HL-60/S4 (cell line): ENCODE data around the gene ATP8B1.
"Not testable (repeated sequence)": the region's sequence is repeated elsewhere in the genome, so short reads cannot be mapped to it uniquely, and the experiment has no call there.

Experiments
- in situ Hi-C: fragments of 300-500 bp; cut with MboI; formaldehyde crosslinking; loops from 2 replicates; pipeline ENCODE4 v1.14.3; 2022; ENCODE audit warnings: low sequenced_read_pairs

The ATP8B1 gene

DNA sequence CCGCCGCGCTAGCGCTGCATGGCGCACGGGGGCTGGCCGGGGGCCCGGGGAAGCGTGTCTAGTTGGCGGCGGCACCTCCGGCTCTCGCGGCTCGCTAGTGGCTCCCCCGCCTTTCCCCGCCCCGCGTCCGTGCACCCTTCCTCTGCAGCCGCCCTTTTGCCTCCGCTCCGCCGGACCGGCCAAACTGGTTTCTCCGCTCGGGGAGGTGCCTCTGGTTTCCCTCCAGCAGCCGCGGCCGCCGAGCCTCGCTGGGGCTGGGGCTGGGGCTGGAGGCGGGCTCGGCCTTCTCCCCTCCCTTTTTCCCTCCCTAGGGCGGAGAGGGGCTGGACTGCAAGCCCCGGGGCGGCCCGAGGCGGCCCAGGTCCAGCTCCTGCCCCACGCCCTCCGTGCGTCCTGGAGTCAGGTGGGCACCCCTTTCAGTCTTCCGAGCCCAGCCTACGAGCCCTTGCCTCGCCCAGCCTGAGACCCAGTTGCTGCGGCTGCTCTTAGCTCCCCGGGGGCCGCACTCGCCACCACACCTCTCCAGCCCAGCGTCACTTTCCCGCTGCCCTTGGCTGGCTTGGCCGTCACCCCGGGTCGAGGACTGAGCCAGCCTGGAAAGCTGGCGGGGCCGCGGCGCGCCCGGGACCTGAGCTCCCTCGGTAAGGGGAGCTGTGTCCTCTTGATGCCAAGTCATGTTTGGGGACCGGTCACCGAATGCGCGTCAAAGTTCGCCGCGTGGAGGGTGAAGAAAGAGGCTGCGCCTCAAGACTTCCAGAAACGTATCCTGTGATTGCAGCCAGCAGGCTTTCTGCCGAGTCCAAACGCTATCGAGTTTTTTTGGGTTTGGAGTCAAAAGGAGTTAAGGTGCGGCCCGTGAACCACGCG, at the start of gene ATP8B1:
Gene ATP8B1 (minus strand): TSS at position 213 of the 867 bp plus-strand sequence. CDS start 71,508 bp downstream, outside the sequence.
- in situ Hi-C loops = no loop called here

DNA sequence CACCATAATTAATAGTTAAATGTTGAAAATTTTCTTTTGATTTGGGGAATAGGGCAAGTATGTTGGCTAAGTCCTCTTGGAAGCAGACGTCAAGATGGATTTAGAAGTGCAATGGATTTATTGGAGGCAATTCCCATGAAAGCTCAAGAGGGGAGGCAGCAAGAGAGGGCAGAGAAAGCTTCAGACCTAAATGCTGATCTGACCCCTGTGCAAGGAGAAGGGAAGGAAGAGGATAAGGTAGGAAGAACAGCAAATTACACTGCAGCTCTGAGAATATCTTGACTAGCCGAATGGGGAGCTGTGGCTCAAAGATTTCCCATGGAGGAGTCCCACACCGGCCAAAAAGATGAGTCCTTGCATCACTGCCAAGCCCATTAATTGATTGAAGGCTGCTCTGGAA, 46.9 kb upstream of the ATP8B1 start:
- in situ Hi-C loops = no loop called here

DNA sequence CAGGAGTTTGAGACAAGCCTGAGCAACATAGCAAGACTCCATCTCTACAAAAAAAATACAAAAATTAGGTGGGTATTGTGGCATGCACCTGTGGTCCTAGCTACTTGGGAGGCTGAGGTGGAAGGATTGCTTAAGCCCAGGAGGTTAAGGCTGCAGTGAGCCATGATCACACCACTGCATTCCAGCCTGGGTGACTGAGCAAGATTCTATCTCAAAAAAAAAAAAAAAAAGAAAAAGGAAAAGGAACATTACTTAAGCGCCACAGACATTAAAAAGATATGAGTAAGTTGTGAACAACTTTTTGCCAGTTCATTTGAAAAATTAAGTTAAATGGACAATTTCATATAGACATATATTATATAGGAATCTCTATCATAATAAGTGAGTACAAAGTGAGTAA, 45.3 kb upstream of the ATP8B1 start:
- in situ Hi-C loops = not testable (repeated sequence)

DNA sequence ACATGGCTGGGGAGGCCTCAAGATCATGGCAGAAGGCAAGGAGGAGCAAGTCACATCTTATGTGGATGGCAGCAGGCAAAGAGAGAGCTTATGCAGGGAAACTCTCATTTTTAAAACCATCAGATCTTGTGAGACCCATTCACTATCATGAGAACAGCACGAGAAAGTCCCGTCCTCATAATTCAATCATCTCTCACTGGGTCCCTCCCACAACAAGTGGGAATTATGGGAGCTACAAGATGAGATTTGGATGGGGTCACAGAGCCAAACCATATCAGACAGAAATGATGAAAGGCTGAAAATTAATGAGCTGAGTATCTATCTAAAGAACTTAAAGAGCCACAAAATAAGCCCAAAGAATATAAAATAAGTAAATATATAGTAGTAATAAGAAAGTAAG, 44.3 kb upstream of the ATP8B1 start:
- in situ Hi-C loops = not testable (repeated sequence)

DNA sequence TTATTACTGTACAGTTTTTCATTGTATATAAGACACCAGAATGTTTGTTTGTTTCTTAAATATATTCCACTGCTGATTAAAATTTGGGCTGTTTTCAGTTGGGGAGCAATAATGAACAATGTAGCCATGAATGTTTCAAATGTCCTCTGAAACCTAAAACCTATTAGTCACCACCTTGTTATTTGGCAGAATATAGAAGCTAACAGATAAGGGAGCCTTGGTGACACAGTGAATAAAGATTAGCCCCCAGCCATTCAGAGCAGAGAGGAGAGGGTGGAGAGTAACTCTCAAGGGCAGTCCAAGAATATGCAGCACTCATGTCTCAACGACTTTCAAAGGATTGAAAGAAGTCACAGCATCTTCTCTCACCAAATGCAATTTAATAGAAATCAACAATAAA, 43.1 kb upstream of the ATP8B1 start:
- in situ Hi-C loops = no loop called here

DNA sequence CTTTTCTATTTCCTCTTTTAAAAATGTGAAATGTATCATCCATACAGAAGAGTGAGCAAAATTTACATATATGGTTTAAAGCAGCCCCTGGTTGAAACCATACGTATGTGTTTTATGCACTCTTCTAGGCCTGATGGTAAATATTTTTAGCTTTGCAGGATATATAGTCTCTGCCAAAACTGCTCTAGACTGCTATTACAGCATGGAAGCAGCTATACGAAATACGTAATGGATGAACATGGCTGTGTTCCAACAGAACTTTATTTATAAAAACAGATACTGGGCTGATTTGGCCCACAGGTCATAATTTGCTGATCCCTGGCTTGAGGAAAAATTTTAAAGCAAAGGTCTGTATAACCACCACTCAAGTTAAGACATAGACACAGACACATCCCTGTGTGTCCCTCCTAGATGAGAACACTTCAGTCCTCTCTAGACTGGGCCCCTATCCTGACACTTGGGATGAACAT, 42.5 kb upstream of the ATP8B1 start:
- in situ Hi-C loops = no loop called here

DNA sequence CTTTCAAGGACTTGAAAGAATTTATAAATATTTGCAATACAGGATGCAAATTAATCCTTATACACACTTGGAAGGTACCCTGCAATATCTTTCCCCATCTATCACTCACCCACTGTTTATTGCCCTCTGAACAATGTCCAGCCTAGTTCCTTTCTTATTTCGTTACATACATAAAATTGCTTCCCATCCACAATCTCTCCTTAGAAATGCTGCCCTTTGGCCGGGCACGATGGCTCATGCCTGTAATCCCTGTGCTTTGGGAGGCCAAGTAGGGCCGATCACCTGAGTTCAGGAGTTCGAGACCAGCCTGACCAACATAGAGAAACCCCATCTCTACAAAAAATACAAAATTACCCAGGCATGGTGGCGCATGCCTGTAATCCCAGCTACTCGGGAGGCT, 41.2 kb upstream of the ATP8B1 start:
- in situ Hi-C loops = no loop called here

DNA sequence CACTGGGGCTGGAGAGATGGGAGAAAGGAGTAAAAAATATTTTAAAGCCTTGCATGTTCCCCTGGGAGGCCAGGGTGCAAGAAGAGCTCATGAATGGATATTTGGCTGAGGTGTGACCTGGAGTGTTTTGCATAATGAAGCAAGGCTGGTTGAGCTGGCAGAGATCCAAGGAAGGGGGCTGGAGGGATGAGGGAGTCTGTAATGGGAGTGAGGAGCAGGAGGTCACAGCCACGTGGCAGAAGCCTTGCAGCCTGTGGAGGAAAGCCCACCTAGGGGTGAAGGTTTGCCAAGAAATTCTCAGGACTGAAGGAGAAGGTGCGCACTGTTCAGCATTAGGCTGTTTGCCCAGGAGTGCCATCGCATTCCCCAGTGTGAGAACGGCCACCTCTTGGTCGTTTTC, 40.3 kb upstream of the ATP8B1 start:
- in situ Hi-C loops = no loop called here

DNA sequence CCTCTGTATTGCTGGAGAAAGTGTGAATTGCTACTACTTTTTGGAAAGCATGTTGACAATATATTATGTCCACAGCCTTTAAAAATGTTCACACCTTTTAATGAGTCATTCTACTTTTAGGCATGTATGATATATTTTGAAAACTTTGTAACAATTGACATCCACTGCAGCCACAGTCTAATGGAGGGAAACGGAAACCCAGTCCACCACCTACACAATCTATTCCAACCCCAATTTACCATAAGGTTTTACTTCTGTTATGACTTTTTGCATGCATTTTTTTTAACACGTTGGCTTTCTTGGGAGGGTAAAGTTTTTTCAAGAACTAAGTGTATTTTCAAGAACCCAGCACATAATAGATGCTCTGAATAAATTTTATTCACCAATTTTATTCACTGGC, 38.5 kb upstream of the ATP8B1 start:
- in situ Hi-C loops = no loop called here

DNA sequence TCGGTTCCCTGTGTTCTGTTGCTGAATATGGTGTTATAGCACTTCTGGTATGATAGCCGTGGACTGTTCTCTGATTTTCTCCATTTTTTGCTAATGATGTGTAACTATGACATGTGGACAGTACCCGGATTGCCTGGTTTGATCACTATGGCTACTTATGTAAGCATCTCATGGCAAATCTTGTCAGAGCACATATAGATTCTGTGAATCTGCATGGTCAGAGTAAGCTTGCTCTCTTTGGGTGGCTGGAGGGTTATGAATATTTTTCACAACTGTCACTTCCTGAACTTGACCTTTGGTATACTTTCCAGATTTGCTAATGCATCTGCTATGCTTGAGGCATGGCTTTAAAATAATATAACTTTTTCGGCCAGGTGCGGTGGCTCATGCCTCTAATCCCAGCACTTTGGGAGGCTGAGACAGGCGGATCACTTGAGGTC, 36.8 kb upstream of the ATP8B1 start:
- in situ Hi-C loops = no loop called here

DNA sequence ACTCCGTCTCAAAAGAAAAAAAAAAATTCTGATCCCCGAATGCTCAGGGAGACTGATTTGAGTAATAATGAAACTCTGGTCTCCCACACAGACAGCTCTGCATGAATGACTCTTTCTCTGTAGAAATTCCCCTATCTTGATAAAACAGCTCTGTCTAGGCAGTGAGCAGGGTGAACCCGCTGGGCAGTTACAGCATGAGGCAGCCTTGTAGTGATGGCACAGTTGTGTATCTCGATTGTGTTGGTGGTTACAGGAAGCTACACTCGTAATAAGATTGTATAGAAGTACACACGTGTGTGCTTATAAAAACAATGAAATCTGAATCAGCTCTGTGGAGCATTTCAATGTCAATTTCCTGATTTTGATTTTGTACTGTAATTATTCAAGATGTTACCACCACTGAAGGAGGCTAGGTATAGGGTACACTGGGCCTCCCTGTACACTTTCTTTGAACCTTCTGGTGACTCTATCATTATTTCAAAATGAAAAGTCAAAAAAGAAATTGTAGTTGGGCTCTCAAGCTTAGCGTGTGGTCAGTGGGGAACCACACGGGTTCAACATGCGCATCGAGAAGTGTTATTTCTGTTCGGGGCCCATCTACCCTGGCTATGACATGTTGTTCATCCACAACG, 34.9 kb upstream of the ATP8B1 start:
- in situ Hi-C loops = no loop called here

DNA sequence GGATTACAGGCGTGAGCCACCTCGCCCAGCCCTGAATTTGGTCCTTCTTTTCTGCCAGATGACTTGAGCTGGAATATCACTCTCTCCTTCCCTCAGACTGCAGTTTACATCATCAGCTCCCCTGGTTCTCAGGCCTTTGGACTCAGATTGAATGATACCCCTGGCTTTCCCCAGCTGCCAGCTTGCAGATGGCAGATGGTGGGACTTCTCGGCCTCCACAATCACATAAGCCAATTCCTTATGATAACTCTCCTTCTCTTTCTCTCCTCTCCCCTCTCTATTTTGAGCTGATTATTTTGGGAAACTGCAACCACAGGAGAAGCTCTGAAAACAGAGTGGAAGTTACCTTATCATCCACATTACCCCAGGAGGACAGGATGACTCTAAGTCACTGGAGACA, 33.4 kb upstream of the ATP8B1 start:
- in situ Hi-C loops = no loop called here

DNA sequence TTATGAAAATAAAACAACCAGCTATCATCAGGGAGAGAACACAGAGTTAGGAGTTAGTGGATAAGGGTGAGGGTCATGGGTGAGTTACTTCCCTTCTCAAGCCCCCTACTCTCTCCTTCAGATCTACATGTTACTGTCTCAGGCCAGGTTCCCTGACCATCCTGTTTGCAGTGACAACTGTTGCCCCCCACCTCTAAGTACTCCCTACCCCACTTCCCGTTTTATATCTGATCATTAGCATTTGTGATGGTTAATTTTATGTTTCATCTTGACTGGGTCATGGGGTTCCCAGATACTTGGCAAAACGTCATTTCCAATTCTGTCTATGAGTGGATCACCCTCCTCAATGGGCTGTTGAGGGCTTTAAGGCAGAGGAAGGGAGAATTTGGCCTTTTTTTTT, 32.8 kb upstream of the ATP8B1 start:
- in situ Hi-C loops = no loop called here

DNA sequence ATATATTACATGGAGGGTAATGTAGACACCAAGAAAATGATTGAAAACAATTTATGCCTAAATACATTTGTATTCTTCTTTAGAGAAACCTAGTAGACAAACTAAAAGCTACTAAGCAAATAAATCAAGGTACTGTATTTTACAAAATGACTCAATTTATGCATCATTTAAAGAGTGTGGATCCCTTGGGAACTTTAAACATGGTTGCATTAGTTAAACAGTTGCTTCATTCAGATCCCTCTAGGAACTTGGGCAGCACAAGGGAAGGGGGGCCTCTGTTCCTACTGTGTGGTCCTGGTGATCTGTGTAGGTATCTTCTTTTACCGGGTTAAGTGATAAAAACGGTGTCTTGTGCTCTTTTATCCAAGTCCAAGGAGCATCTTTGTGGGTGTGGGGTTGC, 31.5 kb upstream of the ATP8B1 start:
- in situ Hi-C loops = no loop called here

DNA sequence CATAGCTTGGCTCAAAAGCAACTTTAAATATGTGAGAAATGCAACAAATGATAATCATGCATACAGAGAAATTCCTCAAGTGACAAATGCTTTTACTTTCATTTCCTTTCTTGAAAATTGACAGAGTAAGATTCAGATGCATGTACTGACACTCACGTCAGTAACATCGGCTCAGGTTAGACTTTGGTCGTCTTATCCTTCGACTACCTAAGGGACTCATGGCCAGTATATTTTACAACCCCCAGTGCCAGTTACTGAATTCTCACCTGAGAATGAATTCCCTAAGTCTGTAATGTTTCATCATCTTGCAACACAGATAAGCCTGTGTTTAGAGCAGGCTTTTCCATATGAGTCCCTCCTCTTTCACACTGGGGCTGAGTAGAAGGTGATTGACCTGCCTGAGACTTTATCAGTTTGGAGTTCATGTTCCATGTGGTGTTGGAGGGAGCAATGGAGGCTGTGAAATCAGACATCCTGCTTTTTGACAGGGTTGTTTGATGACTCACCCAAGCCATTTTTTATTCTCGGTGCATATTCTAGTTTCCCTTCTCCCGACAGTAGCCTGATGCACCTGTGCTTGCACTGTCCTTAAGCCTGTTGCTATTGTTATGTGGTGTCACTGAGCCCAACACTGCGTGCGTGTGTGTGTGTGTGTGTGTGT, 30.5 kb upstream of the ATP8B1 start:
- in situ Hi-C loops = no loop called here

DNA sequence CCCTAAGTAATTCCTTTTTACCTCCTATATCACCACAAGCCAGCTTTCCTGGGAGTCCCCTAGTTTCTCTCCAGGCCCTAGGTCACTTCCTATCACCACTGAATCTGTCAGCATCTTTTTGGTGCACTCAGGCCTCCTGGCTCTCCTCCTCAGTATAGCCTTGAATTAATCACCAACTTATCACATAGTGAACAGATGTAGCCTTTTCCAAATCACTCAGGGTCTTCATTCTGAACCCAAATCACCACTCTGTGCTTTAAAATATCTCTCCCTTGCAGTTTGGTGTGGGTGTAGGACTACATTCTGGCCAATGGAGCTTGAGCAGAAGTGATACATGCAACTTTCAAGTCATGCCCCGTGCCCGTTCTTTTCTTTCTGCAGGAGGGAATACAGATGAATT, 29.6 kb upstream of the ATP8B1 start:
- in situ Hi-C loops = no loop called here

DNA sequence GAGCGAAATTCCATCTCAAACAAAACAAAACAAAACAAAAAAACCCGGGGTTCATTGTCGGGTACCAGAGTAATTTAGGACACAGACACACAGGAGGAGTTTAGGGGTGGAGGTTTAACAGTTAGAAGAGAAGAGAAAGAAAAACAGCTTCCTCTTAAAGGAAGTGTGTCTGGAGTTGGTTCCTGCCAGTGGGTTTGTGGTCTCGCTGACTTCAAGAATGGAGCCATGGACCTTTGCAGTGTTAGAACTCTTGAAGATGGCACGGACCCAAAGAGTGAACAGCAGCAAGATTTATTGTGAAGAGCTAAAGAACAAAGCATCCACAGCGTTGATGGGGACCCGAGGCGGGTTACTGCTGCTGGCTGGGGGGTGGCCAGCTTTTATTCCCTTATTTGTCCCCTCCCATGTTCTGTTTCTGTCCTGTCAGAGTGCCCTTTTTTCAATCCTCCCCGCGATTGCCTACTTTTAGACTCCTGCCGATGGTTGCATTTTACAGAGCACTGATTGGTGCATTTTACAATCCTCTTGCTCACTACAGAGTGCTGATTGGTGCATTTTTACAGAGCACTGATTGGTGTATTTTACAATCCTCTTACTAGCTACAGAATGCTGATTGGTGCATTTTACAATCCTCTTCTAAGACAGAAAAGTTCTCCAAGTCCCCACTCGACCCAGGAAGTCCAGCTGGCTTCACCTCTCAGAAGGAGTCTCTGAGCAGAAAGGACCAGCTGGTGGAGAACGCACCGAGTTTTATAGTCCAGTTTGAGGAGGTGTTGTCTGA, 28.7 kb upstream of the ATP8B1 start:
- in situ Hi-C loops = no loop called here

DNA sequence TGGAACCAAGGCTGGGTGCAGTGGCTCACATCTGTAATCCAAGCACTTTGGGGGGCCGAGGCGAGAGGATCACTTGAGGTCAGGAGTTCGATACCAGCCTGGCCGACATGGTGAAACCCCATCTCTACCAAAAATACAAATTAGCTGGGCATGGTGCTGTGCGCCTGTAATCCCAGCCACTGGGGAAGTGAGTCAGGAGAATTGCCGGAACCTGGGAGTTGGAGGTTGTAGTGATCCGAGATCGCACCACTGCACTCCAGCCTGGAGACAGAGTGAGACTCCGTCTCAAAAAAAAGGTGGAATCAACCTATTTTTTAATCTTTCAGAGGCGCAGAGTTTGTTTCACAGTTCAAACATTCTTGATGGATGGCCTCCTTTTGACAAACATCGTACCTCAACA, 24.5 kb upstream of the ATP8B1 start:
- in situ Hi-C loops = no loop called here

DNA sequence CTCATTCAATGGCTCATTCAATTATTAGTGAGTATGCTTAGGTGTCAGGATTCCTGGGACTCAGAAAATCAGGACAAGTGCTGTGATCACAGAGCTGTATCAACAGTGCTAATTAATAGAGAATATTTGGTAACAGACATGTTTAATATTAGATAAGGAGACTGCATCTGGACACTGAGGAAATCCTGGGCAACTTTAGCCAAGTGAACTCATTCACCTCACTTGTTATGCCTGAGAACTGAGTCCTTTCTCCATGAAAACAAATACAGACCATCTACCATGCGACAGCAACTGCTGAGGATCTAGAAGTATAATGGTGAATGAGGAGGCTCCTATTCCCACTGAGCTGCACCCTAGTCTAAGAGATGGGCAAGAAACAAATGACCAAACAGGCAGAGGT, 23.1 kb upstream of the ATP8B1 start:
- in situ Hi-C loops = no loop called here

DNA sequence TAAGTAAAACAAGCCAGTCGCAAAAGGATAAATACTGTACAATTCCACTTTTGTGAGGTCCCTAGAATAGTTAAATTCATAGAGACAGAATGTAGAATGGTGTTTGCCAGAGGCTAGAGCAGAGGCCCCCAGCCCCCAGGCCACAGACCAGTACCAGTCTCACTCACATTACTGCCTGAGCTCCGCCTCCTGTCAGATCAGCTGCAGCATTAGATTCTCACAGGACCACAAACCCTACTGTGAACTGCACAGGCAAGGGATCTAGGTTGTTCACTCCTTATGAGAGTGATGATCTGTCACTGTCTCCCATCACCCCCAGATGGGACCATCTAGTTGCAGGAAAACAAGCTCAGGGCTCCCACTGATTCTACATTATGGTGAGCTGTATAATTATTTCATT, 17.5 kb upstream of the ATP8B1 start:
- in situ Hi-C loops = not testable (repeated sequence)
